Endothelial cell of umbilical vein (primary cell): ENCODE data around the gene GSTT4. TPM values are rescaled to one million over a fixed set of nuclear protein-coding genes. Genes with fewer than 3 reads are reported as not detected.

Experiments used
- Bru-seq: library from RNA; stranded (reverse); fragments of 400-500 nt; gene quantifications from one replicate; lab custom pipeline; 2021; lab: Mats Ljungman, UMichigan
- BruChase-seq, 2 experiments: library from RNA; stranded (reverse); fragments of 400-500 nt; gene quantifications; one replicate each; lab custom pipeline; 2021; lab: Mats Ljungman, UMichigan
- BruUV-seq: library from RNA; stranded (reverse); fragments of 400-500 nt; replicated peaks from 2 replicates; lab custom pipeline; 2021; lab: Mats Ljungman, UMichigan
- CTCF ChIA-PET: fragments of 300-600, 350-600 bp; sonication (Branson Sonifier 250); formaldehyde crosslinking; loops from one replicate; lab custom pipeline; 2021; ENCODE audit warnings: antibody characterized with exemption, inconsistent platforms; lab: Charles Lee
- POLR2A ChIA-PET: fragments of 300-600, 350-600 bp; sonication (Branson Sonifier 250); formaldehyde crosslinking; loops from one replicate; lab custom pipeline; 2021; ENCODE audit warnings: antibody characterized with exemption, inconsistent platforms; lab: Charles Lee
- DNase-seq: peaks from one replicate; pipeline ENCODE4 v3.0.0-alpha.2; 2011; ENCODE audit warnings: low read depth, low spot score
- FAIRE-seq: peaks from 2 replicates; lab custom pipeline; 2011; peaks lifted over from hg19 to GRCh38; lab: Jason Lieb, UNC
- H2AFZ ChIP-seq: 2 replicates; pipeline ENCODE4 v1.6.0; 2012; ENCODE audit warnings: low read depth, low read length, control low read depth, inconsistent platforms
- H3K27ac ChIP-seq: 2 replicates; pipeline ENCODE4 v1.5.1; 2011; ENCODE audit warnings: low read depth, mild to moderate bottlenecking, control low read depth, low read length, moderate library complexity; ENCODE audit not compliant: insufficient read depth
- H3K27me3 ChIP-seq, 2 experiments: 2 replicates each; pipeline versions ENCODE4 v1.6.0 to v1.6.1; 2011; ENCODE audit warnings: low read length in 2 of 2, mixed read lengths in 1 of 2; ENCODE audit not compliant: control insufficient read depth in 2 of 2, insufficient read depth in 2 of 2
- H3K36me3 ChIP-seq, 2 experiments: 2 replicates in 1 of 2; 3 replicates in 1 of 2; pipeline ENCODE4 v1.5.1; 2011; ENCODE audit warnings: low read length in 2 of 2, mild to moderate bottlenecking in 1 of 2, moderate library complexity in 1 of 2; ENCODE audit not compliant: control insufficient read depth in 2 of 2, insufficient read depth in 2 of 2; ENCODE audit errors: extremely low read depth in 1 of 2
- H3K4me1 ChIP-seq: 3 replicates; pipeline ENCODE4 v1.5.1; 2011; ENCODE audit warnings: mild to moderate bottlenecking, low read length; ENCODE audit not compliant: control insufficient read depth, insufficient read depth; ENCODE audit errors: extremely low read depth
- H3K4me2 ChIP-seq: 2 replicates; pipeline ENCODE4 v1.6.1; 2011; ENCODE audit warnings: low read length, control low read depth, mixed read lengths; ENCODE audit not compliant: insufficient read depth
- H3K4me3 ChIP-seq, 3 experiments: fragments of 200-600 bp in 1 of 3; sonication (generic), shearing (Covaris generic) in 1 of 3; replicated peaks in 1 of 3; 2 replicates each; pipeline ENCODE4 v1.5.1; 2011 to 2016; ENCODE audit warnings: control low read depth in 3 of 3, low read length in 3 of 3, mild to moderate bottlenecking in 2 of 3, inconsistent platforms in 1 of 3, low read depth in 1 of 3, moderate library complexity in 1 of 3; ENCODE audit not compliant: insufficient read depth in 1 of 3
- H3K79me2 ChIP-seq: 2 replicates; pipeline ENCODE4 v1.6.0; 2012; ENCODE audit warnings: low read length, inconsistent platforms; ENCODE audit not compliant: control insufficient read depth, insufficient read depth
- H3K9ac ChIP-seq: replicated peaks from 2 replicates; pipeline ENCODE3; 2011; ENCODE audit warnings: low read length, control low read depth; ENCODE audit not compliant: insufficient read depth; ENCODE audit errors: extremely low read depth
- H3K9me1 ChIP-seq: replicated peaks from 3 replicates; pipeline ENCODE4 v1.6.0; 2011; ENCODE audit warnings: mild to moderate bottlenecking, low read length; ENCODE audit not compliant: control insufficient read depth, insufficient read depth; ENCODE audit errors: extremely low read depth
- H3K9me3 ChIP-seq: replicated peaks from 2 replicates; pipeline ENCODE4 v1.5.1; 2012; ENCODE audit warnings: low read length, inconsistent platforms; ENCODE audit not compliant: control insufficient read depth, insufficient read depth
- H4K20me1 ChIP-seq: replicated peaks from 2 replicates; pipeline ENCODE3; 2011; ENCODE audit warnings: mild to moderate bottlenecking, low read length; ENCODE audit not compliant: control insufficient read depth, insufficient read depth; ENCODE audit errors: extremely low read depth
- CTCF ChIP-seq, 2 donors: IDR thresholded peaks; 1 replicate in 1 of 2; 2 replicates in 1 of 2; pipeline ENCODE4 v1.5.1; 2011; ENCODE audit warnings: low read length in 2 of 2, mild to moderate bottlenecking in 2 of 2, moderate library complexity in 2 of 2, control low read depth in 1 of 2, inconsistent platforms in 1 of 2, low read depth in 1 of 2; ENCODE audit not compliant: insufficient read depth in 1 of 2; ENCODE audit errors: extremely low read depth in 1 of 2
- FOS ChIP-seq: IDR thresholded peaks from 2 replicates; pipeline ENCODE4 v1.6.1; 2011; ENCODE audit warnings: mild to moderate bottlenecking, low read length, moderate library complexity, borderline replicate concordance; ENCODE audit not compliant: insufficient read depth
- MAX ChIP-seq: IDR thresholded peaks from 2 replicates; pipeline ENCODE4 v1.6.1; 2011; ENCODE audit not compliant: insufficient read depth, insufficient read length
- MYC ChIP-seq: IDR thresholded peaks from one replicate; pipeline ENCODE4 v1.6.1; 2011; ENCODE audit warnings: mild to moderate bottlenecking, low read depth, low read length
- dilution Hi-C: fragments of 300-500 bp; cut with MboI; formaldehyde crosslinking; loops from one replicate; pipeline ENCODE4 v1.15.0; 2019; ENCODE audit warnings: low sequenced_read_pairs; ENCODE audit not compliant: extremely low pct_ligation_motif_present
- intact Hi-C: fragments of 100-400 bp; cut with micrococcal nuclease; formaldehyde crosslinking; loops from one replicate; pipeline ENCODE4 v1.10.0; 2022
- long read RNA-seq: library from polyadenylated mRNA; stranded (forward); transcript quantifications from one replicate; pipeline ENCODE4 v2.0.0, GENCODE V29; 2021
- polyA minus RNA-seq, 3 experiments: library from RNA; depleted of rRNA, polyadenylated mRNA; stranded (reverse); fragments of >200 nt; gene quantifications; 1 replicate in 1 of 3; 2 replicates in 2 of 3; pipeline ENCODE4 v1.2.3, GENCODE V29; 2011
- polyA plus RNA-seq, 4 experiments: library from polyadenylated mRNA; depleted of rRNA in 3 of 4; stranded (reverse) in 3 of 4; unstranded in 1 of 4; fragments of >200 nt; gene quantifications; 2 replicates each; pipeline versions ENCODE4 v1.2.1 to v1.2.3, GENCODE V29; 2011 to 2012; ENCODE audit warnings: missing spikeins in 1 of 4
- total RNA-seq: library from RNA; stranded (reverse); gene quantifications from 2 replicates; pipeline ENCODE4 v1.2.3, GENCODE V29; 2021

GSTT4 gene
- total RNA-seq (not detected in 2 replicates), polyA plus RNA-seq (not detected in 2 replicates), polyA minus RNA-seq (not detected in 2 replicates), Bru-seq, nascent RNA (not detected), BruChase-seq, experiment 1, labeled RNA remaining after a 6-hour chase (not detected), BruChase-seq, experiment 2, labeled RNA remaining after a 2-hour chase (not detected)
- not detected in 2 replicates for polyA plus RNA-seq (2011; cell fraction: cytosol; rRNA removed)
- not detected in 2 replicates for polyA plus RNA-seq (2011; cell fraction: nucleus; rRNA removed)
- not detected in 2 replicates for polyA plus RNA-seq (2012)
- polyA minus RNA-seq (2011; cell fraction: cytosol; rRNA and poly(A)+ RNA removed): not detected
- polyA minus RNA-seq (2011; cell fraction: nucleus; rRNA and poly(A)+ RNA removed): not detected in 2 replicates
- long read RNA-seq: 0 reads

GRCh38 chr22:24005201-24005600, at the start of gene GSTT4:
Gene GSTT4 (minus strand): TSS chr22:24005453. CDS start chr22:24005356, 97 bp downstream.
- BruUV-seq: no TSS peak
- POLR2A ChIA-PET: no interaction called here
- Histone ChIP-seq H2AFZ (no peak within 1 kb of the TSS), H4K20me1 (no peaks in the 10 kb centered on the region), H3K36me3 (no peaks in the 10 kb centered on the region), H3K27ac (no peak within 1 kb of the TSS), H3K9me3 (no peaks in the 10 kb centered on the region), H3K4me3 (no peak within 1 kb of the TSS), H3K9me1 (no peaks in the 10 kb centered on the region), H3K9ac (no peak within 1 kb of the TSS), H3K79me2 (no peaks in the 10 kb centered on the region), H3K27me3 (no peaks in the 10 kb centered on the region), H3K4me1 (no peaks in the 10 kb centered on the region), H3K4me2 (no peak within 1 kb of the TSS)
- no peak for FAIRE-seq
- CTCF ChIA-PET: interaction anchor here (0.6 to 1.1 kb wide), 2 partner anchors 42 to 520 kb away, joined by 3 read pairs; no protein-coding TSS in a partner anchor
- no peak for DNase-seq
- intact Hi-C loops (no loop called here), dilution Hi-C loops (no loop called here)
- TF ChIP-seq MAX (no peak), FOS (no peak), CTCF (IDR thresholded peaks at IDR 0.05; ENCODE audit: extremely low read depth in 1 of 2, insufficient read depth in 1 of 2, low read depth in 1 of 2, low read length in 2 of 2) (no peak), MYC (no peak)
